Transverse colon (tissue), 4 donors: ENCODE data around the gene DYNC1H1.

Experiments
- CTCF ChIP-seq, 5 experiments: fragments of 200-600 bp in 3 of 5; fragments of 450-650 bp in 2 of 5; sonication (generic) in 3 of 5; IDR thresholded peaks; 1 replicate in 2 of 5; 2 replicates in 3 of 5; pipeline ENCODE4 v1.5.1; 2016 to 2017; ENCODE audit warnings: antibody characterized with exemption in 5 of 5, inconsistent platforms in 3 of 5, mild to moderate bottlenecking in 2 of 5, moderate library complexity in 1 of 5
- POLR2A ChIP-seq: fragments of 450-650 bp; IDR thresholded peaks from one replicate; pipeline ENCODE4 v1.6.1; 2016; ENCODE audit warnings: antibody characterized with exemption, mild to moderate bottlenecking, moderate library complexity
- POLR2AphosphoS5 ChIP-seq, 3 donors: sonication (generic); formaldehyde crosslinking; IDR thresholded peaks; one replicate each; pipeline ENCODE4 v1.6.1; 2016; ENCODE audit warnings: antibody characterized with exemption in 3 of 3

GRCh38 chr14:102029956-102030355 lies 65.6 kb downstream of the DYNC1H1 start:
- no peak for TF ChIP-seq POLR2A
- no peak for TF ChIP-seq CTCF (IDR thresholded peaks at IDR 0.05)
- TF ChIP-seq POLR2AphosphoS5 (IDR thresholded peaks at IDR 0.05) = no peak
